Measurements from ENCODE around the gene ANXA6. TPM values are rescaled to one million over a fixed set of nuclear protein-coding genes. Genes with fewer than 3 reads are reported as not detected.

ANXA6 gene
- total RNA-seq, 4 donors from 2014 or later, result 8.6 to 80.3 (median 24.9) TPM

GRCh38 chr5:151153300-151153699 is 4.3 kb downstream of the ANXA6 start:
- no peak for DNase-seq
- Histone ChIP-seq H3K27me3 (peaks cover 0 to 15% (median 0%) of the 10 kb centered on the region in 4 donors), H3K27ac (peak overlapping the region in 3 of 4 donors; percentile 53 to 62 (median 60)), H3K36me3 (no peaks in the 10 kb centered on the region), H3K4me3 (no peak overlapping the region), H3K4me1 (peaks cover 31 to 96% (median 56%) of the 10 kb centered on the region in 3 donors), H3K9me3 (no peaks in the 10 kb centered on the region)
- intact Hi-C loops (cut with DNase I), result no loop called here
- 72 to 73% methylated on average over 3 of the region's 3 CpGs for WGBS, 2 donors
- no peak for TF ChIP-seq CTCF (IDR thresholded peaks at IDR 0.05)
- TF ChIP-seq POLR2A (IDR thresholded peaks at IDR 0.05), result no peak

- TF ChIP-seq CTCF (IDR thresholded peaks at IDR 0.05) (no peak), POLR2A (IDR thresholded peaks at IDR 0.05) (no peak)
- Histone ChIP-seq H3K27ac (peak overlapping the region; percentile 12 to 83 (median 61)), H3K4me1 (peaks cover 27 to 92% (median 54%) of the 10 kb centered on the region in 3 donors), H3K27me3 (peaks cover 0 to under 1% (median 0%) of the 10 kb centered on the region in 4 donors), H3K36me3 (peaks cover 0 to 5% (median 0%) of the 10 kb centered on the region in 3 donors), H3K9me3 (no peaks in the 10 kb centered on the region), H3K4me3 (no peak overlapping the region)
- 51 to 64% methylated on average over 2 to 5 of the region's 5 CpGs for WGBS, 2 donors
- DNase-seq, result no peak
- intact Hi-C loops (cut with DNase I), result no loop called here
These were observed 5.8 kb downstream of the ANXA6 start for GRCh38 chr5:151151793-151152192.

GRCh38 chr5:151151263-151151660 is 6.3 kb downstream of the ANXA6 start:
- peaks cover 31 to 91% (median 57%) of the 10 kb centered on the region in 3 donors for H3K4me1 ChIP-seq

GRCh38 chr5:151150471-151151262 is 6.9 kb downstream of the ANXA6 start:
- H3K9me3 ChIP-seq, result no peaks in the 10 kb centered on the region
- DNase-seq, result no peak
- peak overlapping the region; percentile 44 to 83 (median 61) for H3K27ac ChIP-seq
- H3K36me3 ChIP-seq, result peaks cover 0 to 10% (median 0%) of the 10 kb centered on the region in 3 donors
- H3K4me3 ChIP-seq, result peak overlapping the region in 1 of 4 donors; percentile 10
- H3K4me1 ChIP-seq, result peaks cover 30 to 91% (median 62%) of the 10 kb centered on the region in 3 donors
- no peaks in the 10 kb centered on the region for H3K27me3 ChIP-seq
- intact Hi-C loops (cut with DNase I), result no loop called here
- WGBS, 2 donors, result 29 to 63% methylated on average over 2 to 5 of the region's 5 CpGs
- TF ChIP-seq POLR2A (IDR thresholded peaks at IDR 0.05), result no peak
- TF ChIP-seq CTCF (IDR thresholded peaks at IDR 0.05), result no peak

More at GRCh38 chr5:151151263-151151660, 6.3 kb downstream of the ANXA6 start:
- DNase-seq, result no peak
- Histone ChIP-seq H3K4me3 (no peak overlapping the region), H3K9me3 (no peaks in the 10 kb centered on the region), H3K27me3 (no peaks in the 10 kb centered on the region), H3K27ac (peak overlapping the region; percentile 44 to 83 (median 61)), H3K36me3 (peaks cover 0 to 10% (median 0%) of the 10 kb centered on the region in 3 donors)
- intact Hi-C loops (cut with DNase I), result no loop called here
- TF ChIP-seq CTCF (IDR thresholded peaks at IDR 0.05) (no peak), POLR2A (IDR thresholded peaks at IDR 0.05) (no peak)
- 38% methylated on average over 2 of the region's 2 CpGs; no CpG with 5 or more reads in 1 of the 2 donors for WGBS, 2 donors

- Histone ChIP-seq H3K36me3 (peaks cover 0 to 17% (median 0%) of the 10 kb centered on the region in 3 donors), H3K4me3 (no peak overlapping the region), H3K27me3 (no peaks in the 10 kb centered on the region), H3K9me3 (no peaks in the 10 kb centered on the region), H3K4me1 (peaks cover 20 to 91% (median 55%) of the 10 kb centered on the region in 3 donors), H3K27ac (no peak overlapping the region)
- 78 to 84% methylated on average over 7 of the region's 7 CpGs for WGBS, 2 donors
- DNase-seq, result no peak
- TF ChIP-seq POLR2A (IDR thresholded peaks at IDR 0.05) (no peak), CTCF (IDR thresholded peaks at IDR 0.05) (no peak)
- intact Hi-C loops (cut with DNase I), result no loop called here
These were observed 9.0 kb downstream of the ANXA6 start for GRCh38 chr5:151148583-151148982.

Measured in esophagus squamous epithelium (tissue), 5 donors.